Measurements from ENCODE around the gene HECW1.

HECW1 gene

DNA sequence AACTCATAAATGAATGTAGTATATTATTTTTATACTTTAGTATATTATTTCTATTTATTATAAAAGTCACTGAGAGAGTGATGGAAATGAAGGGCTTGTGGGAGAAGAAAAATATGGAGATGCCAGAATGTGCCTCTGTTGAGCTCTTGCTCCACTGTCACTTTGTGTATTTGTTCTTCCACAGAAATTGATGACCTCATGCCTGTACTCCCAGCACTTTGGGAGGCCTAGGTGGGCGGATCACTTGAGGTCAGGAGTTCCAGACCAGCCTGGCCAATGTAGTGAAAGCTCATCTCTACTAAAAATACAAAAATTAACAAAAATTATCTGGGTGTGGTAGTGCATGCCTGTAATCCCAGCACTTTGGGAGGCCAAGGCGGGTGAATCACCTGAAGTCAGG is 394.0 kb downstream of the HECW1 start:
- H3K27me3 Mint-ChIP-seq: peaks cover 8% of the 10 kb centered on the region
- no peak overlapping the region for H3K27ac Mint-ChIP-seq
- no peak overlapping the region for H3K4me3 Mint-ChIP-seq
- no peaks in the 10 kb centered on the region for H3K36me3 Mint-ChIP-seq
- no peaks in the 10 kb centered on the region for H3K9me3 Mint-ChIP-seq
- DNase-seq (ENCODE audit: low spot score in 2 of 2) (no peak), ATAC-seq (ENCODE audit: low read depth) (no peak)
- no peaks in the 10 kb centered on the region for H3K4me1 Mint-ChIP-seq

- Mint-ChIP-seq H3K27ac (no peak overlapping the region), H3K4me1 (no peaks in the 10 kb centered on the region), H3K4me3 (no peak overlapping the region), H3K36me3 (no peaks in the 10 kb centered on the region), H3K9me3 (no peaks in the 10 kb centered on the region), H3K27me3 (peaks cover 15% of the 10 kb centered on the region)
- DNase-seq (ENCODE audit: low spot score in 2 of 2) (no peak), ATAC-seq (ENCODE audit: low read depth) (no peak)
These were observed 396.0 kb downstream of the HECW1 start for GRCh38 chr7:43508461-43508860.

- Mint-ChIP-seq H3K4me1 (no peaks in the 10 kb centered on the region), H3K4me3 (no peak overlapping the region), H3K9me3 (no peaks in the 10 kb centered on the region), H3K36me3 (no peaks in the 10 kb centered on the region), H3K27me3 (peaks cover 20% of the 10 kb centered on the region), H3K27ac (no peak overlapping the region)
- DNase-seq (ENCODE audit: low spot score in 2 of 2) (no peak), ATAC-seq (ENCODE audit: low read depth) (no peak)
These were observed 397.5 kb downstream of the HECW1 start for GRCh38 chr7:43509906-43510305.

DNA sequence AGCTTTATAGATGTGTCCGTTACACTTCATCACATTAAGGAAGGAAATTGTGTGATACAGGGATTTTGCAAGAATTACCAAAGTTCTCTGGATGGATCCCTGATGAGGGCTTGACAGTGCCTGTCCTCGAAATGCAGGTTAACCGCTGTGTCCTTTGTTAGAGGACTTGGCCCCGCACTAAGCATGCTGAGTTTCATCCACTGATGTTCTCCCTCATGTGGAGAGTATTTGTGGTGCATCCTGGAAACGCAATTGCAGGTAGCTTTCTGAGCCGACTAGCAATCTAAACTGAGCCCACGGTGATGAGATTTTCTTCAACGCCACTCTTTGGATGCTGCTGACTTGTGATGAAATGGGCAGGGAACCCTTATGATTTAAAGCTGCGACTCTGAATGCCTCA is 398.6 kb downstream of the HECW1 start:
- H3K36me3 Mint-ChIP-seq: no peaks in the 10 kb centered on the region
- H3K9me3 Mint-ChIP-seq: no peaks in the 10 kb centered on the region
- H3K27ac Mint-ChIP-seq: no peak overlapping the region
- peaks cover 22% of the 10 kb centered on the region for H3K27me3 Mint-ChIP-seq
- no peaks in the 10 kb centered on the region for H3K4me1 Mint-ChIP-seq
- no peak for ATAC-seq (ENCODE audit: low read depth)
- no peak overlapping the region for H3K4me3 Mint-ChIP-seq
- DNase-seq (ENCODE audit: low spot score in 2 of 2): no peak

- no peak overlapping the region for H3K4me3 Mint-ChIP-seq
- DNase-seq (ENCODE audit: low spot score in 2 of 2): no peak
- no peak for ATAC-seq (ENCODE audit: low read depth)
- no peaks in the 10 kb centered on the region for H3K9me3 Mint-ChIP-seq
- no peak overlapping the region for H3K27ac Mint-ChIP-seq
- peaks cover 23% of the 10 kb centered on the region for H3K27me3 Mint-ChIP-seq
- no peaks in the 10 kb centered on the region for H3K36me3 Mint-ChIP-seq
- no peaks in the 10 kb centered on the region for H3K4me1 Mint-ChIP-seq
These were observed 399.5 kb downstream of the HECW1 start for GRCh38 chr7:43511769-43512515.

- no peak overlapping the region for H3K27ac Mint-ChIP-seq
These were observed 400.8 kb downstream of the HECW1 start for GRCh38 chr7:43513251-43513650.

GRCh38 chr7:43516581-43517342 is 404.3 kb downstream of the HECW1 start:
- H3K36me3 Mint-ChIP-seq: no peaks in the 10 kb centered on the region
- H3K27me3 Mint-ChIP-seq: peaks cover 15% of the 10 kb centered on the region
- H3K4me1 Mint-ChIP-seq: no peaks in the 10 kb centered on the region
- H3K27ac Mint-ChIP-seq: no peak overlapping the region
- DNase-seq (ENCODE audit: low spot score in 2 of 2) (no peak), ATAC-seq (ENCODE audit: low read depth) (no peak)
- H3K9me3 Mint-ChIP-seq: no peaks in the 10 kb centered on the region
- H3K4me3 Mint-ChIP-seq: no peak overlapping the region

More at GRCh38 chr7:43513251-43513650, 400.8 kb downstream of the HECW1 start:
- no peaks in the 10 kb centered on the region for H3K9me3 Mint-ChIP-seq
- H3K4me1 Mint-ChIP-seq: no peaks in the 10 kb centered on the region
- H3K36me3 Mint-ChIP-seq: no peaks in the 10 kb centered on the region
- ATAC-seq (ENCODE audit: low read depth) (no peak), DNase-seq (ENCODE audit: low spot score in 2 of 2) (no peak)
- H3K27me3 Mint-ChIP-seq: peaks cover 23% of the 10 kb centered on the region
- H3K4me3 Mint-ChIP-seq: no peak overlapping the region

GRCh38 chr7:43517464-43517863 is 405.0 kb downstream of the HECW1 start:
- no peak for DNase-seq (ENCODE audit: low spot score in 2 of 2)
- Mint-ChIP-seq H3K9me3 (no peaks in the 10 kb centered on the region), H3K36me3 (no peaks in the 10 kb centered on the region), H3K4me1 (no peaks in the 10 kb centered on the region), H3K27me3 (peaks cover 14% of the 10 kb centered on the region), H3K4me3 (no peak overlapping the region), H3K27ac (no peak overlapping the region)
- no peak for ATAC-seq (ENCODE audit: low read depth)

- ATAC-seq (ENCODE audit: low read depth): no peak
- Mint-ChIP-seq H3K27ac (no peak overlapping the region), H3K4me3 (no peak overlapping the region), H3K9me3 (no peaks in the 10 kb centered on the region), H3K36me3 (no peaks in the 10 kb centered on the region), H3K4me1 (no peaks in the 10 kb centered on the region), H3K27me3 (peaks cover 2% of the 10 kb centered on the region)
- DNase-seq (ENCODE audit: low spot score in 2 of 2): no peak
These were observed 407.8 kb downstream of the HECW1 start for GRCh38 chr7:43520201-43520600.

DNA sequence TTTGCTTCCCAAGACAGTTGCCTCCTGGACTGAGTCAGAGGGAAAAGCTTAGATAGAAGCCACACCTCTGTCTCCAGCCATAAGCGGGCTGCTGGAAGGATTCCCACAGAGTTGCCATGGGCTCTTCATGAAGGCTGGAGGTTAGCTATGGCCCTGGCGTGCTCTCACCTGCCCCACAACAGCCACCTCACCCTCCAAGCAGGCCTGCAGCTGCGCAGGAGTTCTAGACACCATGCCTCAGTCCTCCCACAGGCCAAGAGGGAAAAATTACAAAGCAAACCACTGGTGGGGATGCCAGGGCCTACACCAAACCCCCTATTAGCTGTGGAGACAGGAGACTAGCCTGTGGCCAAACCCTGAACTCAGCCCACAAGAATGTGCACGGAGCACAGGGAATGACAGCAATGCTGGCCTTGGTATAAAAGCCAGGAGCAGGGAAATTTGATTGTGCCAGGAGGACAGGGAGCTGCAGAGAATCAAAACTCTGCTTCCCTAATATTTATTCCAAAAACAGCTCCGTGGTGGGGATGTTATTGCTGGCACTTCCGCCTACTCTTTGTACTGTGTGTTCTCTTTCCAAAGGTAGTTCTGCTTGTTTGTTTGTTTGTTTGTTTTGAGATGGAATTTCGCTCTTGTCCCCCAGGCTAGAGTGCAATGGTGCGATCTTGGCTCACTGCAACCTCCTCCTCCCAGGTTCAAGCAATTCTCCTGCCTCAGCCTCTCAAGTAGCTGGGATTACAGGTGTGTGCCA is 410.1 kb downstream of the HECW1 start:
- no peak for DNase-seq (ENCODE audit: low spot score in 2 of 2)
- Mint-ChIP-seq H3K27me3 (no peaks in the 10 kb centered on the region), H3K9me3 (no peaks in the 10 kb centered on the region), H3K4me3 (no peak overlapping the region), H3K27ac (no peak overlapping the region), H3K4me1 (no peaks in the 10 kb centered on the region), H3K36me3 (no peaks in the 10 kb centered on the region)
- no peak for ATAC-seq (ENCODE audit: low read depth)

DNA sequence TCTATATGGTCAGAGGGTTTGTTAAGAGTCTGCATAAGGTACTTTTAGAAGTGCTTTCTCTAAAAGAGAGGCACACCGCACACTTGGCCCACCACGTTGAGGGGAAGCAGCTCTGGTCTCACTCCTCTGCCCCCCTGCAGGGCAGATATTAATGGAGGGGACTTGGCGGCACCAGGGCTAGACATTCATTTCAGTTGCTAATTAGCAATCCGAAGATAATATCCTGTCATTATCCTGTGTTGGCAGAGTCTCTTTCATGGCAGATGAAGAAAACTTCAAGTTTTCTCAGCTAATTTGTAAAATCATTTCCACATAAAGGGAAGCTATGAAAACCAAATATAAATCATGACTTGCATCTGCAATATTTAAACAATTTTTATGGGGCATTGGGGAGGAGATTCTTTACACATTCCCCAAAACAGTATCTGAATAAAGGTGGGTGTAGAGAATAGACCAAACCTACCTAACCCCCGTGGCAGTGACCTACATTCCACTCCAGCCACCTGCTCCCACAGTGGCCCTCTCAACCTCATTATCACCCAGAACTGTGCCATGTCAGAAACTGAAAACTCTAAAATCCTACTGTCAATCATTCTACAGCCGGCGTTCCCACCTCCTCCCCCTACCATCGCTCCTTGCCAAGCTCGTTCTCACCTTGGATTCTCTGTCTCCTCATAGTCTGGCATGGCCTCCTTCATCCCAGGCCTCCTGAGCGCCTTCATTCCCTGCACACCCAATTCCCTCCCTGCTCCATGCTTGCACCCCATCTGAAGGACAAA is 416.3 kb downstream of the HECW1 start:
- ATAC-seq (ENCODE audit: low read depth) (no peak), DNase-seq (ENCODE audit: low spot score in 2 of 2) (no peak)
- H3K9me3 Mint-ChIP-seq: no peaks in the 10 kb centered on the region
- no peaks in the 10 kb centered on the region for H3K4me1 Mint-ChIP-seq
- H3K27ac Mint-ChIP-seq: no peak overlapping the region
- H3K36me3 Mint-ChIP-seq: no peaks in the 10 kb centered on the region
- no peak overlapping the region for H3K4me3 Mint-ChIP-seq
- peaks cover 3% of the 10 kb centered on the region for H3K27me3 Mint-ChIP-seq

- H3K4me3 Mint-ChIP-seq: no peak overlapping the region
- no peak overlapping the region for H3K27ac Mint-ChIP-seq
- H3K27me3 Mint-ChIP-seq: peaks cover 3% of the 10 kb centered on the region
These were observed 418.3 kb downstream of the HECW1 start for GRCh38 chr7:43530553-43531410.

DNA sequence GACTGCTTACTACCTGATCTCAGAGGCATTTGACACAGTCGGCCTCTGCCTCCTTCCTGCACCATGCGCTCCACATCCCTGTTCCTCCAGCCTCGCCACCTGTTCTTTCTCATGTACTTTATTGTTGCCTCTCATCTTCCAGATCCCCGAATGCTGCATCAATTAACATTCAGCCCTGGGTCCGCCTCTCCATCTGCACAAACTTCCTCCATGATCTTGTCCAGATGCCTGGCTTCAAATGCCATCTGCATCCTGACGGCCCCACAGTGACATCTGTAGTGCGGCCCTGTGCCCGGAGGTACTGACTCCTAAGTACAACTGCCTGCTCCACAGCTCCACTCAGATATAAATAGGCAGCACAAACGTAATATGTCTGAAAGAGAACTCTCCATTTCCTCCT is 419.3 kb downstream of the HECW1 start:
- peaks cover 3% of the 10 kb centered on the region for H3K27me3 Mint-ChIP-seq
- no peak for ATAC-seq (ENCODE audit: low read depth)
- DNase-seq (ENCODE audit: low spot score in 2 of 2): no peak
- H3K36me3 Mint-ChIP-seq: no peaks in the 10 kb centered on the region
- H3K4me1 Mint-ChIP-seq: no peaks in the 10 kb centered on the region
- no peaks in the 10 kb centered on the region for H3K9me3 Mint-ChIP-seq
- no peak overlapping the region for H3K27ac Mint-ChIP-seq
- no peak overlapping the region for H3K4me3 Mint-ChIP-seq

More at GRCh38 chr7:43530553-43531410, 418.3 kb downstream of the HECW1 start:
- DNase-seq (ENCODE audit: low spot score in 2 of 2) (no peak), ATAC-seq (ENCODE audit: low read depth) (no peak)
- H3K9me3 Mint-ChIP-seq: no peaks in the 10 kb centered on the region
- H3K36me3 Mint-ChIP-seq: no peaks in the 10 kb centered on the region
- no peaks in the 10 kb centered on the region for H3K4me1 Mint-ChIP-seq

Measured in memory B cell (primary cell).